ENCODE measurements around the gene KCNH1. TPM values are rescaled to one million over a fixed set of nuclear protein-coding genes. Genes with fewer than 3 reads are reported as not detected.

The KCNH1 gene
- total RNA-seq, 2 donors from 2014 or later: 3.2 to 3.5 TPM

- Histone ChIP-seq H3K27ac (ENCODE audit: low read depth, low read length) (no peak overlapping the region), H3K4me3 (ENCODE audit: low read length) (no peak overlapping the region), H3K9ac (ENCODE audit: extremely low read depth, low read length, poor library complexity, severe bottlenecking) (no peak overlapping the region), H3K4me1 (ENCODE audit: control insufficient read depth, insufficient read depth, low read length) (no peaks in the 10 kb centered on the region), H3K9me3 (ENCODE audit: control insufficient read depth, low read length) (no peaks in the 10 kb centered on the region), H3K36me3 (ENCODE audit: control insufficient read depth, insufficient read depth, low read length) (no peaks in the 10 kb centered on the region), H3K27me3 (ENCODE audit: control insufficient read depth, insufficient read depth, low read length, poor library complexity, severe bottlenecking) (no peaks in the 10 kb centered on the region)
- no peak for DNase-seq
- peaks cover 6% of the 10 kb centered on the region for H3K27me3 Mint-ChIP-seq (ENCODE audit: insufficient read depth)
- no peak for TF ChIP-seq CTCF (conservative IDR thresholded peaks at IDR 0.05)
- no peaks in the 10 kb centered on the region for H3K4me1 Mint-ChIP-seq
- 76% methylated on average over 1 of the region's 1 CpG; no CpG with 5 or more reads in 1 of the 2 experiments for WGBS, 2 experiments (ENCODE audit: insufficient coverage in 1 of 2, insufficient read length in 1 of 2)
- no peaks in the 10 kb centered on the region for H3K36me3 Mint-ChIP-seq (ENCODE audit: low read depth)
- no peaks in the 10 kb centered on the region for H3K9me3 Mint-ChIP-seq
- no peak overlapping the region for H3K27ac Mint-ChIP-seq
- H3K4me3 Mint-ChIP-seq: no peak overlapping the region
These were observed 276.2 kb downstream of the KCNH1 start for GRCh38 chr1:210857705-210858104.

- Mint-ChIP-seq H3K9me3 (no peaks in the 10 kb centered on the region), H3K27ac (no peak overlapping the region), H3K36me3 (ENCODE audit: low read depth) (no peaks in the 10 kb centered on the region), H3K27me3 (ENCODE audit: insufficient read depth) (peaks cover 6% of the 10 kb centered on the region), H3K4me3 (no peak overlapping the region), H3K4me1 (no peaks in the 10 kb centered on the region)
- whole genome bisulfite sequencing, 2 experiments (ENCODE audit: insufficient coverage in 1 of 2, insufficient read length in 1 of 2): 71 to 86% methylated on average over 5 of the region's 5 CpGs
- Histone ChIP-seq H3K27me3 (ENCODE audit: control insufficient read depth, insufficient read depth, low read length, poor library complexity, severe bottlenecking) (no peaks in the 10 kb centered on the region), H3K9ac (ENCODE audit: extremely low read depth, low read length, poor library complexity, severe bottlenecking) (no peak overlapping the region), H3K9me3 (ENCODE audit: control insufficient read depth, low read length) (no peaks in the 10 kb centered on the region), H3K36me3 (ENCODE audit: control insufficient read depth, insufficient read depth, low read length) (no peaks in the 10 kb centered on the region), H3K4me3 (ENCODE audit: low read length) (no peak overlapping the region), H3K4me1 (ENCODE audit: control insufficient read depth, insufficient read depth, low read length) (no peaks in the 10 kb centered on the region), H3K27ac (ENCODE audit: low read depth, low read length) (peak overlapping the region; percentile 14)
- TF ChIP-seq CTCF (conservative IDR thresholded peaks at IDR 0.05): no peak
- DNase-seq: no peak
These were observed 276.7 kb downstream of the KCNH1 start for GRCh38 chr1:210857146-210857663.

GRCh38 chr1:210855440-210855839 is 278.5 kb downstream of the KCNH1 start:
- WGBS, 2 experiments (ENCODE audit: insufficient coverage in 1 of 2, insufficient read length in 1 of 2): 67% methylated on average over 2 to 4 of the region's 4 CpGs
- H3K4me1 Mint-ChIP-seq: no peaks in the 10 kb centered on the region
- H3K4me3 Mint-ChIP-seq: no peak overlapping the region
- H3K9me3 Mint-ChIP-seq: no peaks in the 10 kb centered on the region
- Histone ChIP-seq H3K4me1 (ENCODE audit: control insufficient read depth, insufficient read depth, low read length) (no peaks in the 10 kb centered on the region), H3K9ac (ENCODE audit: extremely low read depth, low read length, poor library complexity, severe bottlenecking) (no peak overlapping the region), H3K9me3 (ENCODE audit: control insufficient read depth, low read length) (no peaks in the 10 kb centered on the region), H3K27me3 (ENCODE audit: control insufficient read depth, insufficient read depth, low read length, poor library complexity, severe bottlenecking) (no peaks in the 10 kb centered on the region), H3K4me3 (ENCODE audit: low read length) (no peak overlapping the region), H3K36me3 (ENCODE audit: control insufficient read depth, insufficient read depth, low read length) (no peaks in the 10 kb centered on the region), H3K27ac (ENCODE audit: low read depth, low read length) (no peak overlapping the region)
- DNase-seq: peak; percentile 57
- H3K27me3 Mint-ChIP-seq (ENCODE audit: insufficient read depth): peaks cover 6% of the 10 kb centered on the region
- H3K36me3 Mint-ChIP-seq (ENCODE audit: low read depth): no peaks in the 10 kb centered on the region
- no peak overlapping the region for H3K27ac Mint-ChIP-seq
- TF ChIP-seq CTCF (conservative IDR thresholded peaks at IDR 0.05): no peak

All from endodermal cell (in vitro differentiated cells).